GM12875 (cell line): ENCODE results near the gene TMEM243.

Source experiments
- H3K4me3 ChIP-seq: one replicate; pipeline ENCODE4 v1.5.1; 2011; ENCODE audit warnings: low read depth, low read length, control low read depth
- CTCF ChIP-seq: IDR thresholded peaks from 2 replicates; pipeline ENCODE4 v1.5.1; 2011; ENCODE audit warnings: low read depth, mild to moderate bottlenecking, control low read depth, inconsistent platforms, low read length, moderate library complexity, borderline replicate concordance; ENCODE audit not compliant: insufficient read depth

Gene TMEM243

DNA sequence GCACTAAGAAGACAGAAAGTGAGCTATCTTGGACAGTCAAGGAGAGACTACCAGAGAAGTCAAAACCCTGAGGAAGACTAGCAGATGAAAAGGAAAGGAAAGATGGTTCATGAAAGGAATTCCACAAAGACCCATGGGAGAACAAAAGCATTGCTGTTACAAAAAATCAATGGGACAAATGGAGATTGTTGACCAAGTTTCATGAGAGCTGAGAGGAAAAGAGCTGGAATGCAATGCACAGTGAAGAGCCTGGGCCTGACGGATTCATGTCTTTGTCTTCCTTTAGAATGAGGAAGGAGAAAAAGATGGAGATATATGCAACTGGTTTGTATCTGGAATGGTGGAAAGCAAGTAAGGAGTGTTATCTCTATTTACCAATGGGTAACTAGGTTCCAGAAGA is 17.3 kb downstream of the TMEM243 start:
- no peak overlapping the region for H3K4me3 ChIP-seq
- TF ChIP-seq CTCF: no peak

DNA sequence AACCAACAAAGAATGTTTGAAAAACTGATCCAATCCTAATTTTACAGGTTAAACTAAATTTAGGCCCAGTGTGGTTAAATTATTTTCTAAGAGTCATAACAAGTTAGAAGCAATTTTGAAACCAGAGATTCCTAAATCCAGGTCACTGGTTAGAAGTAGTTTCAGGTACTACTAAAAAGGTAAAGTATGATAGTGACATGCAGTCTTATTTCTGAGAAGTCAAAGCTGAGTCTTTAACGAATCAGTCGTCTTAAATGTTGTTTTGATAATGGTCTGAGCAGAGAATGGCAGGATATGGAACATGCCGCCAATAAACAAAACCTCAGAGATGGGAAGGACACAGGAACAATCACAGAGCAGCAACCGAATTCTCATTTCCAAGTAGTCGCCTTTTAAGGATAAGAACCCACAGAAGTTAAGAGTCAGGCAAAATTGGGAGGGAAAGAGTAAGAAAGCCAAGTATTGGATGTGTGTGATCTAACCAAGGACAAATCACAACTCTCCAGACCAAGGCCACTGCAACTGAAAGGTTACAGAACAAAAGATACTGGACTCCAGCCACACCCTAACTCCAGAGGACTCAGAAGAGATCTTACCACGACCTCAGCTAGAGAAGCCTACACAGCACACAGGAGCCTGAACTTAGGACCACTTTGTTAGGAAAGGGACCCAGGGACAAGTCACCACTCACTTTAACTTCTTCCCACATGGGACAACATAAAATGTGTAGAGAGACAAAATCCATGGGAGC is 19.7 kb downstream of the TMEM243 start:
- no peak for TF ChIP-seq CTCF
- no peak overlapping the region for H3K4me3 ChIP-seq

- TF ChIP-seq CTCF: no peak
Observed at GRCh38 chr7:87199241-87199640, 20.3 kb downstream of the TMEM243 start.

DNA sequence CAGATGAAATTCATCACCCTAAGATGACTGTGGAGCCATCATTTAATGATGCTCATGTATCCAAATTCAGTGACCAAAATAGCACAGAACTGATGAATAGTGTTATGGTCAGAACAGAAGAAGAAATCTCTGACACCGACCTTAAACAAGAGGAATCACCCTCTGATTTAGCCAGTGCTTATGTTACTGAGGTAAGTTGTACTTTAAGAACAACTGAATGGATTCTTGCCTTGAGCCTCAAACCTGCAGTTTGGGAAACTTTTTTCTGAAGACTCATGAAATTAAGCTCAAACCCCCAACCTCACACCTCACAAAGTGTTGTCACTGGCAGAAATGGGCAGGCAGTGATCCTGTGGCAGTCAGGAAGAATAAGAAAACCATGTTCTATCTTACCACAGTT is 25.6 kb downstream of the TMEM243 start:
- H3K4me3 ChIP-seq: no peak overlapping the region
- no peak for TF ChIP-seq CTCF

More at GRCh38 chr7:87199241-87199640, 20.3 kb downstream of the TMEM243 start:
- H3K4me3 ChIP-seq: no peak overlapping the region

GRCh38 chr7:87192784-87193487 is 26.6 kb downstream of the TMEM243 start:
- H3K4me3 ChIP-seq: no peak overlapping the region
- no peak for TF ChIP-seq CTCF

DNA sequence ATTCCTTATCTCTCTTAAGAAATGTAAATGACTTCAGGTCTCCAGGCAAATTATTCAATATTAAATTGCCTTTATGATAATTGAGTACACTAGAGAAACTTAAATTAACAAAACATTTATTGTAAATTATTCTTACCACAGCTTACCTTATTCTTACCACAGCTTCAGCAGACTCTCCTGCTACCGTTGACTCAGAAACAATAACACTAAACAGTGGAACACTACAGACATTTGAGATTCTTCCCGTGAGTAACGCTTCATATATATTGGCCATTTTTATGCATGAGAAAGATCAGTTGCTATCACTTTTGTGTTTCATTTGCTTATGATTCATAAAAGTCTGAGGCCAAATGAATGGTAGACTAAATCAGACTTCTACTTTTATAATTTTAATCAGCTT is 28.7 kb downstream of the TMEM243 start:
- H3K4me3 ChIP-seq: no peak overlapping the region
- TF ChIP-seq CTCF: no peak

GRCh38 chr7:87188930-87189329 is 30.6 kb downstream of the TMEM243 start:
- TF ChIP-seq CTCF: no peak
- H3K4me3 ChIP-seq: no peak overlapping the region
